Suprapubic skin (tissue), 4 donors: ENCODE data around the gene MYH3.

Experiments used
- CTCF ChIP-seq, 2 donors: fragments of 200-600 bp in 1 of 2; fragments of 450-650 bp in 1 of 2; sonication (generic) in 1 of 2; IDR thresholded peaks; one replicate each; pipeline ENCODE4 v1.5.1; 2016 to 2019; ENCODE audit warnings: antibody characterized with exemption in 2 of 2, mild to moderate bottlenecking in 1 of 2, moderate library complexity in 1 of 2
- EP300 ChIP-seq: sonication (generic); formaldehyde crosslinking; IDR thresholded peaks from one replicate; pipeline ENCODE4 v1.6.1; 2017; ENCODE audit warnings: antibody characterized with exemption
- POLR2A ChIP-seq, 2 donors: fragments of 450-650 bp; IDR thresholded peaks; one replicate each; pipeline ENCODE4 v1.6.1; 2017; ENCODE audit warnings: antibody characterized with exemption in 2 of 2, mild to moderate bottlenecking in 2 of 2, moderate library complexity in 2 of 2
- POLR2AphosphoS5 ChIP-seq, 3 donors: sonication (generic); formaldehyde crosslinking; IDR thresholded peaks; one replicate each; pipeline ENCODE4 v1.6.1; 2017; ENCODE audit warnings: antibody characterized with exemption in 3 of 3

GRCh38 chr17:10666906-10667305 is 9.8 kb upstream of the MYH3 start:
- no peak for TF ChIP-seq POLR2A (IDR thresholded peaks at IDR 0.05)
- no peak for TF ChIP-seq CTCF (IDR thresholded peaks at IDR 0.05)
- TF ChIP-seq EP300: no peak
- TF ChIP-seq POLR2AphosphoS5 (IDR thresholded peaks at IDR 0.05): no peak
